Loucy (cell line): Measurements from ENCODE around the gene PIK3C2A.

Experiments used
- EZH2phosphoT487 ChIP-seq: fragments of 200-600 bp; IDR thresholded peaks from 2 replicates; pipeline ENCODE4 v1.6.1; 2018; ENCODE audit warnings: antibody characterized with exemption, mild to moderate bottlenecking, moderate library complexity, borderline replicate concordance
- TF ChIP-seq, protein P1 (sequence below): fragments of 200-600 bp; sonication (generic); conservative IDR thresholded peaks from 2 replicates; pipeline ENCODE4 v1.5.1; 2014; ENCODE audit warnings: mild to moderate bottlenecking, antibody characterized with exemption, low read length

DNA sequence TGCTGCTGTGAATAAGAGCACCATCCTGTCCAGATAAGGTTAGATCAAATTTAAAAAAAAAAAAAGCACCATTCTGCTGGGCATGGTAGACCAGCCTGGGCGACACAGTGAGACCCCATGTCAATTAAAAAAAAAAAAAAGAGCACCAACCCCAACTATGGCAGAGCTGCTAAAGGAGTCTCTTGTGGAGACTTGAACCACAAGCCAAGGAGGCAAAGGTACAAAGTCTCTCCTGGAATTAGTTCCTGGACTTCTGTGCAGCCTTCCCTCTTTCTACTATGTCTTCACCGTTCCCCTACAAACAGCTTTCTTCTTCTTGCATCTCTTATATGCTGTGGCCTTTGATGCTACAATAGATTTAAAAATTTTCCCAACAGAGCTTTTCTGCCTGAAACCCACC lies 1.3 kb downstream of the PIK3C2A start:
- TF ChIP-seq, protein P1, sequence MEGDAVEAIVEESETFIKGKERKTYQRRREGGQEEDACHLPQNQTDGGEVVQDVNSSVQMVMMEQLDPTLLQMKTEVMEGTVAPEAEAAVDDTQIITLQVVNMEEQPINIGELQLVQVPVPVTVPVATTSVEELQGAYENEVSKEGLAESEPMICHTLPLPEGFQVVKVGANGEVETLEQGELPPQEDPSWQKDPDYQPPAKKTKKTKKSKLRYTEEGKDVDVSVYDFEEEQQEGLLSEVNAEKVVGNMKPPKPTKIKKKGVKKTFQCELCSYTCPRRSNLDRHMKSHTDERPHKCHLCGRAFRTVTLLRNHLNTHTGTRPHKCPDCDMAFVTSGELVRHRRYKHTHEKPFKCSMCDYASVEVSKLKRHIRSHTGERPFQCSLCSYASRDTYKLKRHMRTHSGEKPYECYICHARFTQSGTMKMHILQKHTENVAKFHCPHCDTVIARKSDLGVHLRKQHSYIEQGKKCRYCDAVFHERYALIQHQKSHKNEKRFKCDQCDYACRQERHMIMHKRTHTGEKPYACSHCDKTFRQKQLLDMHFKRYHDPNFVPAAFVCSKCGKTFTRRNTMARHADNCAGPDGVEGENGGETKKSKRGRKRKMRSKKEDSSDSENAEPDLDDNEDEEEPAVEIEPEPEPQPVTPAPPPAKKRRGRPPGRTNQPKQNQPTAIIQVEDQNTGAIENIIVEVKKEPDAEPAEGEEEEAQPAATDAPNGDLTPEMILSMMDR: no peak
- TF ChIP-seq EZH2phosphoT487: no peak
